GM18907 (cell line): Measurements from ENCODE around the gene OR5A2.
"Not testable (repeated sequence)": the region's sequence is repeated elsewhere in the genome, so short reads cannot be mapped to it uniquely, and the experiment has no call there.

Experiments
- ATAC-seq: cut with Tn5 transposase; IDR thresholded peaks from one replicate; pipeline ENCODE4 v1.9.1; 2021; ENCODE audit warnings: mild to moderate bottlenecking, moderate library complexity; ENCODE audit not compliant: unreplicated experiment

The OR5A2 gene

GRCh38 chr11:59426361-59427067 is at the start of gene OR5A2:
OR5A2 (minus strand) TSS chr11:59426413; CDS start chr11:59422953, 3,460 bp downstream.
- no peak for ATAC-seq

- ATAC-seq, result no peak
Measured at GRCh38 chr11:59475176-59475575, 49.0 kb upstream of the OR5A2 start.

- no peak for ATAC-seq
Measured at GRCh38 chr11:59473015-59473414, 46.8 kb upstream of the OR5A2 start, which contains the start of gene OR4D10. OR4D10 (plus strand) TSS chr11:59473315; CDS start chr11:59477430, 4,115 bp downstream.

GRCh38 chr11:59463190-59463641 is 37.0 kb upstream of the OR5A2 start:
- no peak for ATAC-seq

GRCh38 chr11:59459916-59460315 is 33.7 kb upstream of the OR5A2 start:
- no peak for ATAC-seq

GRCh38 chr11:59456661-59457060 is 30.4 kb upstream of the OR5A2 start, which contains the start of gene OR4D6:
OR4D6 (plus strand) TSS chr11:59456961; CDS start chr11:59456961, 0 bp downstream.
- no peak for ATAC-seq

- no peak for ATAC-seq
Measured at GRCh38 chr11:59448484-59448883, 22.3 kb upstream of the OR5A2 start.

- ATAC-seq, result not testable (repeated sequence)
Measured at GRCh38 chr11:59445624-59446023, 19.4 kb upstream of the OR5A2 start.

- no peak for ATAC-seq
Measured at GRCh38 chr11:59437770-59438169, 11.6 kb upstream of the OR5A2 start.

- no peak for ATAC-seq
Measured at GRCh38 chr11:59436169-59436568, 10.0 kb upstream of the OR5A2 start, which contains the start of gene OR5A1. OR5A1 (plus strand) TSS chr11:59436469; CDS start chr11:59443169, 6,700 bp downstream.

GRCh38 chr11:59429924-59430516 is 3.8 kb upstream of the OR5A2 start:
- peak; percentile 78 for ATAC-seq

GRCh38 chr11:59427068-59427382 is 812 bp upstream of the OR5A2 start:
- no peak for ATAC-seq

- no peak for ATAC-seq
Measured at GRCh38 chr11:59425131-59425530, 1.1 kb downstream of the OR5A2 start.

- ATAC-seq, result no peak
Measured at GRCh38 chr11:59423835-59424234, 2.4 kb downstream of the OR5A2 start.

GRCh38 chr11:59418156-59418555 is 8.1 kb downstream of the OR5A2 start:
- no peak for ATAC-seq

GRCh38 chr11:59417023-59417422 is 9.2 kb downstream of the OR5A2 start:
- ATAC-seq, result no peak

- no peak for ATAC-seq
Measured at GRCh38 chr11:59416613-59417012, 9.6 kb downstream of the OR5A2 start.

GRCh38 chr11:59415111-59415510 is 11.1 kb downstream of the OR5A2 start:
- no peak for ATAC-seq

- no peak for ATAC-seq
Measured at GRCh38 chr11:59413646-59414045, 12.6 kb downstream of the OR5A2 start.

- no peak for ATAC-seq
Measured at GRCh38 chr11:59403546-59403945, 22.7 kb downstream of the OR5A2 start.

- no peak for ATAC-seq
Measured at GRCh38 chr11:59401262-59401552, 25.0 kb downstream of the OR5A2 start.

- no peak for ATAC-seq
Measured at GRCh38 chr11:59400461-59401261, 25.6 kb downstream of the OR5A2 start.
